Lung (tissue), 12 donors: ENCODE data around the gene ADGRA1. TPM values are rescaled to one million over a fixed set of nuclear protein-coding genes. Genes with fewer than 3 reads are reported as not detected.
A peak's percentile ranks its signal among the peaks of the same experiment; 100 is the strongest.

Experiments
- ATAC-seq: fragments of 200-7000 bp; cut with Tn5 transposase; one replicate; pipeline ENCODE4 v1.9.1; 2020; ENCODE audit warnings: moderate number of reproducible peaks; ENCODE audit not compliant: insufficient read depth, low FRiP score
- DNase-seq, 3 donors: peaks; one replicate each; pipeline ENCODE4 v3.0.0-alpha.2; 2013 to 2017
- H3K27ac ChIP-seq, 2 donors: one replicate each; pipeline ENCODE4 v1.5.1; 2013; ENCODE audit warnings: mild to moderate bottlenecking in 2 of 2, moderate library complexity in 2 of 2, control low read depth in 1 of 2, inconsistent platforms in 1 of 2, low read depth in 1 of 2, low read length in 1 of 2
- H3K27me3 ChIP-seq, 3 donors: one replicate each; pipeline ENCODE4 v1.5.1; 2013; ENCODE audit warnings: low read length in 2 of 3; ENCODE audit not compliant: control insufficient read depth in 3 of 3, insufficient read depth in 3 of 3
- H3K36me3 ChIP-seq, 4 donors: one replicate each; pipeline ENCODE4 v1.5.1; 2013; ENCODE audit warnings: low read length in 4 of 4, mild to moderate bottlenecking in 1 of 4, moderate library complexity in 1 of 4; ENCODE audit not compliant: control insufficient read depth in 4 of 4, insufficient read depth in 4 of 4
- H3K4me1 ChIP-seq, 5 donors: one replicate each; pipeline ENCODE4 v1.5.1; 2013; ENCODE audit warnings: low read length in 5 of 5, mild to moderate bottlenecking in 2 of 5, moderate library complexity in 1 of 5; ENCODE audit not compliant: control insufficient read depth in 5 of 5, insufficient read depth in 5 of 5
- H3K4me3 ChIP-seq: one replicate; pipeline ENCODE4 v1.5.1; 2013; ENCODE audit warnings: mild to moderate bottlenecking, control low read depth, moderate library complexity
- H3K9ac ChIP-seq, 2 donors: one replicate each; pipeline ENCODE4 v1.5.1; 2013; ENCODE audit warnings: low read length in 2 of 2, control low read depth in 1 of 2; ENCODE audit not compliant: insufficient read depth in 1 of 2
- H3K9me3 ChIP-seq, 4 donors: one replicate each; pipeline ENCODE4 v1.5.1; 2013; ENCODE audit warnings: low read length in 3 of 4, mild to moderate bottlenecking in 1 of 4, moderate library complexity in 1 of 4; ENCODE audit not compliant: control insufficient read depth in 4 of 4, insufficient read depth in 3 of 4
- WGBS, 2 donors: extraction: QIAGEN DNeasy Blood & Tissue Kit; methylation state at CpG; one replicate each; pipeline ENCODE4 v1.1.7; 2013; 5-methylcytosine and 5-hydroxymethylcytosine counted together
- polyA plus RNA-seq, 2 donors: library from polyadenylated mRNA; stranded (reverse); fragments of 200-250 nt; gene quantifications; one replicate each; pipeline ENCODE4 v1.2.1, GENCODE V29; 2013
- total RNA-seq, 2 donors: library from RNA; depleted of rRNA in 1 of 2; stranded (reverse); fragments of >200 nt in 1 of 2; gene quantifications; one replicate each; pipeline ENCODE4 v1.2.1, GENCODE V29; 2014 to 2021
- TF ChIP-seq, protein P1 (sequence below): IDR thresholded peaks from 2 replicates; pipeline ENCODE4 v1.5.1; 2012; ENCODE audit warnings: mild to moderate bottlenecking; ENCODE audit errors: control extremely low read depth, extremely low read depth
- donor health status: control.
- donor health status: control.
- donor health status: Bipolar disorder and iron deficiency.
- donor health status: healthy.
- donor health status: DM: yes; HTN: yes; CAD: no.

Gene ADGRA1
- total and polyA plus RNA-seq, 4 donors: 0.05 to 1.3 (median 0.20) TPM

DNA sequence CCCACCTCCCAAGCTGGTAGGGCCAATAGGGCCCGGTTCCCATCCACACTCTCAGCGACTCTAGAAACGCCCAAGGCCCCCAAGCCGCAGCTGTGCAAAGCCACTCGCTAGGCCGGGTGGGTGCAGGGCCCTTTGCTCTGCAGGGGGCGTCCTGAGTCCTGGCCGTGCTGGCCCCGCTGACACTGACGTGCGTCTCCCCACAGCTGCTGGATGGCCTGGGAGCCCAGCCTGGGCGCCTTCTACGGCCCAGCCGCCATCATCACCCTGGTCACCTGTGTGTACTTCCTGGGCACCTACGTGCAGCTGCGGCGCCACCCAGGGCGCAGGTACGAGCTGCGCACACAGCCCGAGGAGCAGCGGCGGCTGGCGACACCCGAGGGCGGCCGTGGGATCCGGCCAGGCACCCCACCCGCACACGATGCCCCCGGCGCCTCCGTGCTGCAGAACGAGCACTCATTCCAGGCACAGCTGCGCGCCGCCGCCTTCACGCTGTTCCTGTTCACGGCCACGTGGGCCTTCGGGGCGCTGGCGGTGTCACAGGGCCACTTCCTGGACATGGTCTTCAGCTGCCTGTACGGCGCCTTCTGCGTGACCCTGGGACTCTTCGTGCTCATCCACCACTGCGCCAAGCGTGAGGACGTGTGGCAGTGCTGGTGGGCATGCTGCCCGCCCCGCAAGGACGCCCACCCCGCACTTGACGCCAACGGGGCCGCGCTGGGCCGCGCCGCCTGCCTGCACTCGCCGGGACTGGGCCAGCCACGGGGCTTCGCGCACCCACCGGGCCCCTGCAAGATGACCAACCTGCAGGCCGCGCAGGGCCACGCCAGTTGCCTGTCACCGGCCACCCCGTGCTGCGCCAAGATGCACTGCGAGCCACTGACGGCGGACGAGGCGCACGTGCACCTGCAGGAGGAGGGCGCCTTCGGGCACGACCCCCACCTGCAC, 40.7 kb downstream of the ADGRA1 start:
- WGBS, 2 donors: 96 to 97% methylated on average over 83 of the region's 83 CpGs
- H3K27me3 ChIP-seq: peaks cover 0 to 13% (median 4%) of the 10 kb centered on the region in 3 donors

DNA sequence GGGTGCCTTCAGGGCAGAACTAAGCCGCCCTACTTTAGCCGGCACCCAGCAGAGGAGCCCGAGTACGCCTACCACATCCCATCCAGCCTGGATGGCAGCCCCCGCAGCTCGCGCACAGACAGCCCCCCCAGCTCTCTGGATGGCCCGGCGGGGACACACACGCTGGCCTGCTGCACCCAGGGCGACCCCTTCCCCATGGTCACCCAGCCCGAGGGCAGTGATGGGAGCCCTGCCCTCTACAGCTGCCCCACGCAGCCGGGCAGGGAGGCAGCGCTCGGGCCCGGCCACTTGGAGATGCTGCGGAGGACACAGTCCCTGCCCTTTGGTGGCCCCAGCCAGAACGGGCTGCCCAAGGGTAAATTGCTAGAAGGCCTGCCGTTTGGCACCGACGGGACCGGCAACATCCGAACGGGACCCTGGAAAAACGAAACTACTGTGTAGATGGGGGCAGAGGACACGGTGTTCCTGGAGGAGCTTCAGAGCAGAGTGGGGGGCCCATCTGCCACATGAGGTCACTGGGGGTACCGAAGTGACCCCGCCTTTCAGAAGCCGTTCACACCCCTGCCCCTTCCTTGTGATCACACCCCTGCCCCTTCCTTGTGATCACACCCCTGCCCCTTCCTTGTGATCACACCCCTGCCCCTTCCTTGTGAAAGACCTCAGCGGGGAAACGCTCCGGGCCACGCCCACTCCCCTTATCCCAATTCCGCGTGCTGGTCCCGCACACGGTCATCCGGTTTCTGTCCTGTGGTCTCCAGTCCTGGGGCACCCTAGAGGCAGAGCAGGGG, 41.5 kb downstream of the ADGRA1 start:
- no peaks in the 10 kb centered on the region for H3K4me1 ChIP-seq
- DNase-seq: peak in 1 of 3 donors; percentile 10
- peaks cover 0 to 11% (median 2%) of the 10 kb centered on the region in 3 donors for H3K27me3 ChIP-seq
- no peak overlapping the region for H3K4me3 ChIP-seq
- no peaks in the 10 kb centered on the region for H3K36me3 ChIP-seq
- no peak for ATAC-seq
- H3K27ac ChIP-seq: no peak overlapping the region
- no peak overlapping the region for H3K9ac ChIP-seq
- WGBS, 2 donors: 79 to 86% methylated on average over 39 of the region's 39 CpGs
- TF ChIP-seq, protein P1, sequence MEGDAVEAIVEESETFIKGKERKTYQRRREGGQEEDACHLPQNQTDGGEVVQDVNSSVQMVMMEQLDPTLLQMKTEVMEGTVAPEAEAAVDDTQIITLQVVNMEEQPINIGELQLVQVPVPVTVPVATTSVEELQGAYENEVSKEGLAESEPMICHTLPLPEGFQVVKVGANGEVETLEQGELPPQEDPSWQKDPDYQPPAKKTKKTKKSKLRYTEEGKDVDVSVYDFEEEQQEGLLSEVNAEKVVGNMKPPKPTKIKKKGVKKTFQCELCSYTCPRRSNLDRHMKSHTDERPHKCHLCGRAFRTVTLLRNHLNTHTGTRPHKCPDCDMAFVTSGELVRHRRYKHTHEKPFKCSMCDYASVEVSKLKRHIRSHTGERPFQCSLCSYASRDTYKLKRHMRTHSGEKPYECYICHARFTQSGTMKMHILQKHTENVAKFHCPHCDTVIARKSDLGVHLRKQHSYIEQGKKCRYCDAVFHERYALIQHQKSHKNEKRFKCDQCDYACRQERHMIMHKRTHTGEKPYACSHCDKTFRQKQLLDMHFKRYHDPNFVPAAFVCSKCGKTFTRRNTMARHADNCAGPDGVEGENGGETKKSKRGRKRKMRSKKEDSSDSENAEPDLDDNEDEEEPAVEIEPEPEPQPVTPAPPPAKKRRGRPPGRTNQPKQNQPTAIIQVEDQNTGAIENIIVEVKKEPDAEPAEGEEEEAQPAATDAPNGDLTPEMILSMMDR: no peak
- peaks cover 0 to 2% (median 0%) of the 10 kb centered on the region in 4 donors for H3K9me3 ChIP-seq

More for the DNA sequence above, 40.7 kb downstream of the ADGRA1 start:
- TF ChIP-seq, protein P1: no peak
- no peaks in the 10 kb centered on the region for H3K4me1 ChIP-seq
- no peak overlapping the region for H3K4me3 ChIP-seq
- H3K36me3 ChIP-seq: no peaks in the 10 kb centered on the region
- ATAC-seq: no peak
- peaks cover 0 to 2% (median 0%) of the 10 kb centered on the region in 4 donors for H3K9me3 ChIP-seq
- DNase-seq: peak in 1 of 3 donors; percentile 6
- H3K9ac ChIP-seq: no peak overlapping the region
- no peak overlapping the region for H3K27ac ChIP-seq

DNA sequence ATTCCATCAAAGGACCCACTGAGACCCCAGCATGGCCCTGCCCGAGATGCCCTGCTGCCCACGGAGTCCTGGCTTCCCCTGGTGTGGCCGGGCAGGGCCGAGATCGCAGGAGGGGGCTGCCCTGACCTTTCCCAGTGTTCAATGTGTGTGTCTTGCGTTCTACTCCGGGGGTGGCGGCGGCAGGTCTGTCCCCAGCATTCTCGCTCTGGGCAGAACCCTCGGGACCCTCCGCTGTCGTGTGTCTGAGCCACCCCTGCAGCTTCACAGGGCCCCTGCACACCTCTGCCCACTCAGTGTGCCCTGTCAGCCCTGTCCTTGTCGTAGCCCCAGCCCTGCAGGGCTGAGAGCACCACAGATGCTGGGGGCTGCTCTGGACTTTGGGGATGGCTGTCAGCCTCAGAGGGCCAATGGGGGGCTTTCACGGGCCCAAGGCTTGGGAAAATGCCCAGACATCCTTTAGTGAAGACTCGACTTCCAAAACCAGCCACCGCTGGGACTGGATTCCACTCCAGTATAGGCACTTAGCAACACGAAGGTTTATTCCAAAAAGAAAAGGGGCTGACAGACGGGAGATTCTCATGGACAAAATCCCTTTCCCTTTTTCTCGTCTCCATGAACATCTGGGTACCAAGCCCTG, 42.3 kb downstream of the ADGRA1 start:
- ATAC-seq: no peak
- Histone ChIP-seq H3K9ac (no peak overlapping the region), H3K36me3 (no peaks in the 10 kb centered on the region), H3K4me1 (no peaks in the 10 kb centered on the region), H3K27ac (no peak overlapping the region), H3K27me3 (peaks cover 0 to 9% (median 2%) of the 10 kb centered on the region in 3 donors), H3K9me3 (peaks cover 0 to 2% (median 0%) of the 10 kb centered on the region in 4 donors), H3K4me3 (no peak overlapping the region)
- no peak for DNase-seq
- WGBS, 2 donors: 66 to 78% methylated on average over 20 of the region's 20 CpGs
- TF ChIP-seq, protein P1: no peak
